WTC11 (cell line): ENCODE measurements around the gene KCTD3. TPM values are rescaled to one million over a fixed set of nuclear protein-coding genes. Genes with fewer than 3 reads are reported as not detected.
A peak's percentile ranks its signal among the peaks of the same experiment; 100 is the strongest.

Experiments used
- ATAC-seq: fragments of 200-7000 bp; cut with Tn5 transposase; 2 replicates; pipeline ENCODE4 v1.10.0; 2021; ENCODE audit warnings: mild to moderate bottlenecking, moderate library complexity
- CTCF ChIA-PET: fragments of 300-600 bp; sonication (Branson Sonifier 250); formaldehyde crosslinking; loops from one replicate; lab custom pipeline; 2021; ENCODE audit warnings: antibody characterized with exemption; lab: Charles Lee
- POLR2A ChIA-PET: fragments of 350-600 bp; sonication (Branson Sonifier 250); formaldehyde crosslinking; loops from one replicate; lab custom pipeline; 2021; ENCODE audit warnings: antibody characterized with exemption; lab: Charles Lee
- DNase-seq: peaks from one replicate; pipeline ENCODE4 v3.0.0; 2021; ENCODE audit warnings: low spot score
- H3K27ac Mint-ChIP-seq: 2 replicates; pipeline ENCODE4 v1.8.0; 2021; ENCODE audit warnings: mixed read lengths
- H3K27me3 Mint-ChIP-seq: 2 replicates; pipeline ENCODE4 v1.8.0; 2021; ENCODE audit warnings: low read depth, mild to moderate bottlenecking, moderate library complexity, mixed read lengths
- H3K36me3 Mint-ChIP-seq: 2 replicates; pipeline ENCODE4 v1.8.0; 2021; ENCODE audit warnings: mixed read lengths
- H3K4me1 Mint-ChIP-seq: 2 replicates; pipeline ENCODE4 v1.8.0; 2022; ENCODE audit warnings: mixed read lengths
- H3K4me3 Mint-ChIP-seq: 2 replicates; pipeline ENCODE4 v1.8.0; 2021; ENCODE audit warnings: mild to moderate bottlenecking, moderate library complexity, mixed read lengths
- H3K9me3 Mint-ChIP-seq: 2 replicates; pipeline ENCODE4 v1.8.0; 2021; ENCODE audit warnings: mixed read lengths
- GABPB1 ChIP-seq: sonication (generic); formaldehyde crosslinking; IDR thresholded peaks from 2 replicates; pipeline ENCODE4 v1.8.1; 2023; ENCODE audit warnings: mild to moderate bottlenecking, missing genetic modification reagents
- JAZF1 ChIP-seq: fragments of 250-450 bp; sonication (Bioruptor Pico); IDR thresholded peaks from 2 replicates; pipeline ENCODE4 v1.9.0; 2021; ENCODE audit warnings: moderate library complexity, mild to moderate bottlenecking, inconsistent platforms
- KAT7 ChIP-seq: sonication (generic); formaldehyde crosslinking; IDR thresholded peaks from 2 replicates; pipeline ENCODE4 v1.8.1; 2023; ENCODE audit warnings: missing genetic modification reagents, mild to moderate bottlenecking, borderline replicate concordance
- NFATC4 ChIP-seq: fragments of 250-450 bp; sonication (Bioruptor Pico); IDR thresholded peaks from 2 replicates; pipeline ENCODE4 v1.9.0; 2021; ENCODE audit warnings: mild to moderate bottlenecking
- NFYB ChIP-seq: sonication (generic); formaldehyde crosslinking; conservative IDR thresholded peaks from 2 replicates; pipeline ENCODE4 v1.8.0; 2022; ENCODE audit warnings: low read depth, missing genetic modification reagents
- NR1H2 ChIP-seq: sonication (generic); formaldehyde crosslinking; IDR thresholded peaks from 2 replicates; pipeline ENCODE4 v1.9.0; 2021; ENCODE audit warnings: mild to moderate bottlenecking, moderate library complexity, missing genetic modification reagents
- OVOL2 ChIP-seq: fragments of 250-450 bp; sonication (Bioruptor Pico); IDR thresholded peaks from 2 replicates; pipeline ENCODE4 v1.9.0; 2021; ENCODE audit warnings: mild to moderate bottlenecking, borderline replicate concordance
- PRRX2 ChIP-seq: fragments of 250-450 bp; sonication (Bioruptor Pico); IDR thresholded peaks from 2 replicates; pipeline ENCODE4 v1.8.0; 2021; ENCODE audit warnings: mild to moderate bottlenecking
- SMAD4 ChIP-seq: sonication (generic); formaldehyde crosslinking; IDR thresholded peaks from 2 replicates; pipeline ENCODE4 v1.8.0; 2022; ENCODE audit warnings: mild to moderate bottlenecking, missing genetic modification reagents
- SOX15 ChIP-seq: fragments of 250-450 bp; sonication (Bioruptor Pico); IDR thresholded peaks from 2 replicates; pipeline ENCODE4 v1.9.0; 2021; ENCODE audit warnings: mild to moderate bottlenecking
- TCF7 ChIP-seq: sonication (generic); formaldehyde crosslinking; IDR thresholded peaks from 2 replicates; pipeline ENCODE4 v1.8.0; 2022; ENCODE audit warnings: mild to moderate bottlenecking, low read depth, missing genetic modification reagents, moderate library complexity
- TP53 ChIP-seq: sonication (generic); formaldehyde crosslinking; IDR thresholded peaks from 2 replicates; pipeline ENCODE4 v1.8.1; 2023; ENCODE audit warnings: mild to moderate bottlenecking, missing genetic modification reagents
- ZBTB21 ChIP-seq: sonication (generic); formaldehyde crosslinking; IDR thresholded peaks from 2 replicates; pipeline ENCODE4 v1.8.1; 2023; ENCODE audit warnings: mild to moderate bottlenecking, missing genetic modification reagents, borderline replicate concordance
- ZNF263 ChIP-seq: sonication (generic); formaldehyde crosslinking; IDR thresholded peaks from 2 replicates; pipeline ENCODE4 v1.8.1; 2022; ENCODE audit warnings: low read depth, mild to moderate bottlenecking, moderate library complexity, missing genetic modification reagents
- ZNF396 ChIP-seq: fragments of 250-450 bp; sonication (Bioruptor Pico); IDR thresholded peaks from 2 replicates; pipeline ENCODE4 v1.8.0; 2021; ENCODE audit warnings: mild to moderate bottlenecking, moderate library complexity, borderline replicate concordance
- total RNA-seq: library from RNA; stranded (reverse); gene quantifications from 3 replicates; pipeline ENCODE4 v1.2.3, GENCODE V29; 2021
- TF ChIP-seq, protein P1 (sequence below): fragments of 250-450 bp; sonication (Bioruptor Pico); conservative IDR thresholded peaks from 2 replicates; pipeline ENCODE4 v1.9.0; 2021; ENCODE audit warnings: mild to moderate bottlenecking
- TF ChIP-seq, protein P2 (sequence below): sonication (generic); formaldehyde crosslinking; IDR thresholded peaks from 2 replicates; pipeline ENCODE4 v1.8.1; 2022; ENCODE audit warnings: mild to moderate bottlenecking, missing genetic modification reagents, moderate library complexity, borderline replicate concordance
- TF ChIP-seq, protein P3 (sequence below): sonication (generic); formaldehyde crosslinking; conservative IDR thresholded peaks from 2 replicates; pipeline ENCODE4 v1.8.1; 2023; ENCODE audit warnings: mild to moderate bottlenecking, low read depth, missing genetic modification reagents, moderate library complexity
- TF ChIP-seq, protein P4 (sequence below): sonication (generic); formaldehyde crosslinking; IDR thresholded peaks from 2 replicates; pipeline ENCODE4 v1.8.0; 2023; ENCODE audit warnings: mild to moderate bottlenecking, missing genetic modification reagents
- TF ChIP-seq, protein P5 (sequence below): sonication (generic); formaldehyde crosslinking; IDR thresholded peaks from 2 replicates; pipeline ENCODE4 v1.8.1; 2023; ENCODE audit warnings: mild to moderate bottlenecking, missing genetic modification reagents, moderate library complexity
- TF ChIP-seq, protein P6 (sequence below): sonication (generic); formaldehyde crosslinking; IDR thresholded peaks from 2 replicates; pipeline ENCODE4 v1.8.1; 2022; ENCODE audit warnings: missing genetic modification reagents, borderline replicate concordance

The KCTD3 gene
- total RNA-seq, 1 experiment from 2014 or later = 55.6 TPM

DNA sequence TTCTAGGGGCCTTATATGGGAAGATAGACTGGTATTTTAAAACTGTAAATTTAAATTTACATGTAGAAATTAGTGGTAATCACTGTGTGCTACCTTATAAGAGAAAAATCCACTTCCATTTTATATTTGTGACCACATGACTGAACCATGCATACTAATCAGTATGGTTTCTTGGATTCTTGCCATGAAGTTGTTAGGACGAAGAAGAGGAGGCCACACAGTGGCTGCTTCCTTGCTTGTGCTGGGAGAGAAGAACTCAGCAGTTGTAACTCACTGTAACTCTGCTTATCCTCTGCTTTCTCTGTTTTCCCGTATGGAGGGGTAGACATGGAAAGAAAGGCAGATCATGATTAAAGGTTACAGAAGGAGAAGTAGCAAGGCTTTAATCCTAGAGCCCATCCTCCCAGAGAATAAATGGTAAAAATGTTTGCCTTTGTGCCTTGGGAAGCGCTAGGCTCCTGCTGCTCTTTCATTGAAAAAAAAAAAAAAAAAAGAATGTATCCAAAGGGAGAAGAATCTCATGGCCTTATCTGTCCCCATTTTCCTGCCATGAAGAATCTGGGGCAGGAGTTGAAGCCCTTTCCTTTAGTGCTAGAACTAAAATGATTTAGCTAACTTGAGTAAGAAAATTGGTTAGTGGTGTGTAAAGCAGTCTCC lies 32.4 kb downstream of the KCTD3 start (continued):
- TF ChIP-seq, protein P1, sequence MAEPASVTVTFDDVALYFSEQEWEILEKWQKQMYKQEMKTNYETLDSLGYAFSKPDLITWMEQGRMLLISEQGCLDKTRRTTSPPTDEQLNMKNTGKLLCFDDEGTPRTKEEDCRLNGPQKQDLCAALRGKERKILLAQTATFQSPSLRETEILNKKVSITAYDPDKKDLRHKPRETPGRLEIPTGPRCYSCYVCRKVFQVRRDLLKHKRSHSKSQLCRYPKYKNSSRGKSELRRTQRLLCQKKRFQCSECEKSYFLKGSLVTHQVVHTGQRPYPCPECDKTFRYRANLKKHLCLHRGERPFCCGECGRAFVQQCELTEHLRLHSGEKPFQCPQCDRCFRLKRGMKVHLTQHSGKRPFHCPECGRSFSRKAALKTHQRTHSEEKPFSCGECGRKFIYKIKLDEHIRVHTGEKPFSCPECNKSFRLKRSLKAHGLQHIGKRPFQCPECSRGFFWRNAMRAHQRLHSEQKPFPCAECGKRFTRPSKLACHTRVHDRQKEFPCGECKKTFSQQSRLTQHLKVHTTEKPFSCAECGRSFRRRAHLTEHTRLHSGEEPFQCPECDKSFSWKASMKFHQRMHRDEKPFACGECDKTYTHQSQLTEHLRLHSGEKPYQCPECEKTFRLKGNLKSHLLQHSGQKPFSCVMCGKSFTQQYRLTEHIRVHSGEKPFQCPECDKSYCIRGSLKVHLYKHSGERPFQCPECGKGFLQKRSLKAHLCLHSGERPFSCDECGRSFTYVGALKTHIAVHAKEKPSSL (CRISPR knock-in tag) = no peak
- TF ChIP-seq KAT7 (CRISPR knock-in tag) = no peak
- no peak for TF ChIP-seq NR1H2
- no peak for TF ChIP-seq JAZF1 (CRISPR knock-in tag)
- no peak for TF ChIP-seq NFYB (CRISPR knock-in tag)
- TF ChIP-seq PRRX2 = no peak
- TF ChIP-seq TP53 (CRISPR knock-in tag) = no peak
- no peak for TF ChIP-seq NFATC4 (CRISPR knock-in tag)
- TF ChIP-seq ZNF263 = no peak
- no peak for TF ChIP-seq ZBTB21 (CRISPR knock-in tag)
- TF ChIP-seq GABPB1 (CRISPR knock-in tag) = no peak
- TF ChIP-seq, protein P2, sequence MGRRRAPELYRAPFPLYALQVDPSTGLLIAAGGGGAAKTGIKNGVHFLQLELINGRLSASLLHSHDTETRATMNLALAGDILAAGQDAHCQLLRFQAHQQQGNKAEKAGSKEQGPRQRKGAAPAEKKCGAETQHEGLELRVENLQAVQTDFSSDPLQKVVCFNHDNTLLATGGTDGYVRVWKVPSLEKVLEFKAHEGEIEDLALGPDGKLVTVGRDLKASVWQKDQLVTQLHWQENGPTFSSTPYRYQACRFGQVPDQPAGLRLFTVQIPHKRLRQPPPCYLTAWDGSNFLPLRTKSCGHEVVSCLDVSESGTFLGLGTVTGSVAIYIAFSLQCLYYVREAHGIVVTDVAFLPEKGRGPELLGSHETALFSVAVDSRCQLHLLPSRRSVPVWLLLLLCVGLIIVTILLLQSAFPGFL = no peak
- TF ChIP-seq OVOL2 (CRISPR knock-in tag) = no peak
- no peak for TF ChIP-seq ZNF396

DNA sequence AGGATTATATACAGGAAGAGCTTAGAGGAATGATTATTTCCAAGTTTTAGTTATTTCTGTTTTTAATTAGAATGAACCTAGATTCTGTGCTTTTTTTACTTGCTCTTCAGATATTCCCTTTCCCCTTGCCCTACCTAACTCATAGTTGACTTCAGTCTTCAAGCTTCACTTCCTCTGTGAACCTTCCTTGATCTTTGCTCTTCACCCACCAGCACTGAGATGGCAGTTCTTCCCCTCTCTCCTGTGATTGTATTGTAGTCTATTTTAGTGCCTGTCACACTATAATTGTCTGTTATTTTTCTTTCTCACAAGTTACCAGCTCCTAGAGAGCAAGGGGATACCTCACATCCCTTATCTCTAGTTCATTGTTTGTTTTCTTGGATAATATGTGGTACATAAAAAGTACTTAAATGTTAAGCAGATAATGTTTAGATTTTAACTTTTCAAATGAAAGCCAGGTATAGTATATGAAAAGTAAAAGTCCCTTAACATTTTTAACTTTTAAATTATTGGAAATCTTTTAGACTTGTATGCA lies 33.2 kb downstream of the KCTD3 start:
- CTCF ChIA-PET = no interaction called here
- no peak overlapping the region for H3K4me3 Mint-ChIP-seq
- no peak for ATAC-seq

DNA sequence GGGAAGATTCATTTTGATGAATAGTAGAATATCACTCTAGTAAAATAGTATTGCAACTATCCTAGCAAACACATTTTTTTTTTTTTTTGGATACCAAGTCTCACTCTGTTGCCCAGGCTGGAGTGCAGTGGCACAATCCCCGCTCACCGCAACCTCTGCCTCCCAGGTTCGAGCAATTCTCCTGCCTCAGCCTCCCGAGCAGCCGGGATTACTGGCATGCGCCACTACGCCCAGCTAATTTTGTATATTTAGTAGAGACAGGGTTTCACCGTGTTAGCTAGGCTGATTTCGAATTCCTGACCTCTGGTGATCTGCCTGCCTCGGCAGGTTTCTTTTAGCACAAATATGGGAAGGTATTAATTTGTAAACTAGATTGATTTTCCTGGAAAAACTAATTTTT lies 33.8 kb downstream of the KCTD3 start:
- ChIA-PET POLR2A (no interaction called here), CTCF (no interaction called here)
- Mint-ChIP-seq H3K4me3 (no peak overlapping the region), H3K4me1 (peaks cover 32% of the 10 kb centered on the region), H3K36me3 (peaks cover 42% of the 10 kb centered on the region), H3K27me3 (no peaks in the 10 kb centered on the region), H3K27ac (no peak overlapping the region), H3K9me3 (no peaks in the 10 kb centered on the region)
- DNase-seq (no peak), ATAC-seq (no peak)
- TF ChIP-seq SOX15 (CRISPR knock-in tag) (no peak), KAT7 (CRISPR knock-in tag) (no peak), ZNF396 (no peak)
- TF ChIP-seq, protein P3, sequence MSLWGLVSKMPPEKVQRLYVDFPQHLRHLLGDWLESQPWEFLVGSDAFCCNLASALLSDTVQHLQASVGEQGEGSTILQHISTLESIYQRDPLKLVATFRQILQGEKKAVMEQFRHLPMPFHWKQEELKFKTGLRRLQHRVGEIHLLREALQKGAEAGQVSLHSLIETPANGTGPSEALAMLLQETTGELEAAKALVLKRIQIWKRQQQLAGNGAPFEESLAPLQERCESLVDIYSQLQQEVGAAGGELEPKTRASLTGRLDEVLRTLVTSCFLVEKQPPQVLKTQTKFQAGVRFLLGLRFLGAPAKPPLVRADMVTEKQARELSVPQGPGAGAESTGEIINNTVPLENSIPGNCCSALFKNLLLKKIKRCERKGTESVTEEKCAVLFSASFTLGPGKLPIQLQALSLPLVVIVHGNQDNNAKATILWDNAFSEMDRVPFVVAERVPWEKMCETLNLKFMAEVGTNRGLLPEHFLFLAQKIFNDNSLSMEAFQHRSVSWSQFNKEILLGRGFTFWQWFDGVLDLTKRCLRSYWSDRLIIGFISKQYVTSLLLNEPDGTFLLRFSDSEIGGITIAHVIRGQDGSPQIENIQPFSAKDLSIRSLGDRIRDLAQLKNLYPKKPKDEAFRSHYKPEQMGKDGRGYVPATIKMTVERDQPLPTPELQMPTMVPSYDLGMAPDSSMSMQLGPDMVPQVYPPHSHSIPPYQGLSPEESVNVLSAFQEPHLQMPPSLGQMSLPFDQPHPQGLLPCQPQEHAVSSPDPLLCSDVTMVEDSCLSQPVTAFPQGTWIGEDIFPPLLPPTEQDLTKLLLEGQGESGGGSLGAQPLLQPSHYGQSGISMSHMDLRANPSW (CRISPR knock-in tag) = no peak
- TF ChIP-seq, protein P4, sequence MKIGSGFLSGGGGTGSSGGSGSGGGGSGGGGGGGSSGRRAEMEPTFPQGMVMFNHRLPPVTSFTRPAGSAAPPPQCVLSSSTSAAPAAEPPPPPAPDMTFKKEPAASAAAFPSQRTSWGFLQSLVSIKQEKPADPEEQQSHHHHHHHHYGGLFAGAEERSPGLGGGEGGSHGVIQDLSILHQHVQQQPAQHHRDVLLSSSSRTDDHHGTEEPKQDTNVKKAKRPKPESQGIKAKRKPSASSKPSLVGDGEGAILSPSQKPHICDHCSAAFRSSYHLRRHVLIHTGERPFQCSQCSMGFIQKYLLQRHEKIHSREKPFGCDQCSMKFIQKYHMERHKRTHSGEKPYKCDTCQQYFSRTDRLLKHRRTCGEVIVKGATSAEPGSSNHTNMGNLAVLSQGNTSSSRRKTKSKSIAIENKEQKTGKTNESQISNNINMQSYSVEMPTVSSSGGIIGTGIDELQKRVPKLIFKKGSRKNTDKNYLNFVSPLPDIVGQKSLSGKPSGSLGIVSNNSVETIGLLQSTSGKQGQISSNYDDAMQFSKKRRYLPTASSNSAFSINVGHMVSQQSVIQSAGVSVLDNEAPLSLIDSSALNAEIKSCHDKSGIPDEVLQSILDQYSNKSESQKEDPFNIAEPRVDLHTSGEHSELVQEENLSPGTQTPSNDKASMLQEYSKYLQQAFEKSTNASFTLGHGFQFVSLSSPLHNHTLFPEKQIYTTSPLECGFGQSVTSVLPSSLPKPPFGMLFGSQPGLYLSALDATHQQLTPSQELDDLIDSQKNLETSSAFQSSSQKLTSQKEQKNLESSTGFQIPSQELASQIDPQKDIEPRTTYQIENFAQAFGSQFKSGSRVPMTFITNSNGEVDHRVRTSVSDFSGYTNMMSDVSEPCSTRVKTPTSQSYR (CRISPR knock-in tag) = no peak

More for the DNA sequence above, 33.2 kb downstream of the KCTD3 start:
- Mint-ChIP-seq H3K27ac (peak overlapping the region; percentile 62), H3K27me3 (no peaks in the 10 kb centered on the region), H3K4me1 (peaks cover 27% of the 10 kb centered on the region), H3K9me3 (no peaks in the 10 kb centered on the region), H3K36me3 (peaks cover 43% of the 10 kb centered on the region)
- TF ChIP-seq PRRX2 = no peak
- no peak for TF ChIP-seq TCF7
- no peak for TF ChIP-seq SMAD4
- TF ChIP-seq, protein P5, sequence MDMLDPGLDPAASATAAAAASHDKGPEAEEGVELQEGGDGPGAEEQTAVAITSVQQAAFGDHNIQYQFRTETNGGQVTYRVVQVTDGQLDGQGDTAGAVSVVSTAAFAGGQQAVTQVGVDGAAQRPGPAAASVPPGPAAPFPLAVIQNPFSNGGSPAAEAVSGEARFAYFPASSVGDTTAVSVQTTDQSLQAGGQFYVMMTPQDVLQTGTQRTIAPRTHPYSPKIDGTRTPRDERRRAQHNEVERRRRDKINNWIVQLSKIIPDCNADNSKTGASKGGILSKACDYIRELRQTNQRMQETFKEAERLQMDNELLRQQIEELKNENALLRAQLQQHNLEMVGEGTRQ (CRISPR knock-in tag) = no peak
- TF ChIP-seq, protein P6, sequence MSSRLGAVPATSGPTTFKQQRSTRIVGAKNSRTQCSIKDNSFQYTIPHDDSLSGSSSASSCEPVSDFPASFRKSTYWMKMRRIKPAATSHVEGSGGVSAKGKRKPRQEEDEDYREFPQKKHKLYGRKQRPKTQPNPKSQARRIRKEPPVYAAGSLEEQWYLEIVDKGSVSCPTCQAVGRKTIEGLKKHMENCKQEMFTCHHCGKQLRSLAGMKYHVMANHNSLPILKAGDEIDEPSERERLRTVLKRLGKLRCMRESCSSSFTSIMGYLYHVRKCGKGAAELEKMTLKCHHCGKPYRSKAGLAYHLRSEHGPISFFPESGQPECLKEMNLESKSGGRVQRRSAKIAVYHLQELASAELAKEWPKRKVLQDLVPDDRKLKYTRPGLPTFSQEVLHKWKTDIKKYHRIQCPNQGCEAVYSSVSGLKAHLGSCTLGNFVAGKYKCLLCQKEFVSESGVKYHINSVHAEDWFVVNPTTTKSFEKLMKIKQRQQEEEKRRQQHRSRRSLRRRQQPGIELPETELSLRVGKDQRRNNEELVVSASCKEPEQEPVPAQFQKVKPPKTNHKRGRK (CRISPR knock-in tag) = no peak
- POLR2A ChIA-PET = no interaction called here
- DNase-seq = no peak
